ENCODE measurements around the gene PDE9A.

DNA sequence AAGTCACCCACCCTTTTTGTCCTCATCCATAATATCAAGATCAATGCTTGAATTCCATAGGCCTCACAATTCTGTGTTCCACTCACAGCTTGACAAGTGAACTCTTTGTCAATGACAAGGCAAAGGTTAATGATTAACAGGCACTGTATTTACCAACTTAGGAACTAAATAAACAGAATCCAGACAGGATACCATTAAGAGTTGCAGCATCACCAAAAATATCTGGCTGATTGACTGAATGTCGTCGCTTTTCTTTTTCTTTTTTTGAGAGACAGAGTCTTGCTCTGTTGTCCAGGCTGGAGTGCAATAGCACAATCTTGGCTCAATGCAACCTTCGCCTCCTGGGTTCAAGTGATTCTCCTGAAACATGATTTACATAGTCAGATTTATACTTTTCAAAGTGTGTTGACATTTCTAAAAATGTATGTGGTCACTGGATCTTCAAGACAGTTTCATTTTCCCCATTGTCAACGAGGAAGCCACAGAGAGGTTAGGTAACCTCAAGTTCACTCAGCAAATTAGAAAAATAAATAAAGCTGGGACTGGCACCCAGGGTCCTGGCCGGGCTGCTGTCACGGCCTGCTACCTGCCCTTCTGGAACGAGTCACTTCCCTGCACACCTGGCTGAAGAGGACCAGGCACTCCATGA is 81.0 kb downstream of the PDE9A start:
- no peak for TF ChIP-seq TAF1 (IDR thresholded peaks at IDR 0.05; ENCODE audit: low read depth)
- no peak for TF ChIP-seq RAD21 (IDR thresholded peaks at IDR 0.05; ENCODE audit: low read depth)
- TF ChIP-seq NFIC (IDR thresholded peaks at IDR 0.05): no peak

Measured in Ishikawa (cell line).